ENCODE data around the gene EFHC1. TPM values are rescaled to one million over a fixed set of nuclear protein-coding genes. Genes with fewer than 3 reads are reported as not detected.

The EFHC1 gene
- polyA plus RNA-seq, 1 donor from 2014 or later = 173 TPM

DNA sequence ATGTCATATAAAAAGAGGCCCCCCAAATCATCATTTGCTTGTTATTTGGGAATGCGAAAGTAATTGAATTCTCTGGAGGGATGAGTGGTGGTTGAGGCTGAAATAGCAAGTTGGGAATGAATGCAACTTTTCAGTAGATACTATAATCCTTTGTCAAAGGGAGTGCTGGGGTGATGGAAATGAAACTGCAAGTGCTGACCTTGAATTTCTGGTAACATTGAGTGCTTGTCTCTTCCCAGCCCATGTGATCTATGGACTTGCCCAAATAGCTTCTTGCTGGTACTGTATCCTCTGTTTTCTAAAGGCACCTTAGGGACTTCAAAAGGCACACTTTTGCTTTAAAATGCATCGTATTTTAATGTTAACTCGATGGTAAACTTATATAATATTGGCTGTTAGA, 43.4 kb upstream of the EFHC1 start:
- Histone ChIP-seq H3K36me3 (ENCODE audit: insufficient read depth, low read length) (no peaks in the 10 kb centered on the region), H3K79me2 (replicated peaks; ENCODE audit: insufficient read depth, low read length) (no peaks in the 10 kb centered on the region), H3K27ac (ENCODE audit: low read length) (no peak overlapping the region), H3K9ac (ENCODE audit: low read length) (no peak overlapping the region), H3K4me3 (ENCODE audit: low read length) (no peak overlapping the region), H3K4me2 (ENCODE audit: low read length) (no peak overlapping the region), H3K9me2 (ENCODE audit: insufficient read depth, low read length) (no peaks in the 10 kb centered on the region), H2AFZ (ENCODE audit: low read depth, low read length) (no peak overlapping the region), H3K27me3 (ENCODE audit: insufficient read depth, low read depth, low read length) (no peaks in the 10 kb centered on the region), H3K9me3 (ENCODE audit: low read length) (no peaks in the 10 kb centered on the region), H3F3A (ENCODE audit: insufficient read depth, low read length, poor library complexity, severe bottlenecking) (no peaks in the 10 kb centered on the region), H4K20me1 (ENCODE audit: insufficient read depth) (no peaks in the 10 kb centered on the region)
- TF ChIP-seq MXI1 (conservative IDR thresholded peaks at IDR 0.05; ENCODE audit: poor library complexity, severe bottlenecking) (no peak), POLR2AphosphoS5 (IDR thresholded peaks at IDR 0.05) (no peak), EP300 (conservative IDR thresholded peaks at IDR 0.05; ENCODE audit: poor library complexity, severe bottlenecking) (no peak), RAD21 (conservative IDR thresholded peaks at IDR 0.05) (no peak), TAF1 (IDR thresholded peaks at IDR 0.05; ENCODE audit: low read depth) (no peak), EZH2 (IDR thresholded peaks at IDR 0.05; ENCODE audit: borderline replicate concordance, insufficient read depth, low read length, poor library complexity, severe bottlenecking) (no peak)

DNA sequence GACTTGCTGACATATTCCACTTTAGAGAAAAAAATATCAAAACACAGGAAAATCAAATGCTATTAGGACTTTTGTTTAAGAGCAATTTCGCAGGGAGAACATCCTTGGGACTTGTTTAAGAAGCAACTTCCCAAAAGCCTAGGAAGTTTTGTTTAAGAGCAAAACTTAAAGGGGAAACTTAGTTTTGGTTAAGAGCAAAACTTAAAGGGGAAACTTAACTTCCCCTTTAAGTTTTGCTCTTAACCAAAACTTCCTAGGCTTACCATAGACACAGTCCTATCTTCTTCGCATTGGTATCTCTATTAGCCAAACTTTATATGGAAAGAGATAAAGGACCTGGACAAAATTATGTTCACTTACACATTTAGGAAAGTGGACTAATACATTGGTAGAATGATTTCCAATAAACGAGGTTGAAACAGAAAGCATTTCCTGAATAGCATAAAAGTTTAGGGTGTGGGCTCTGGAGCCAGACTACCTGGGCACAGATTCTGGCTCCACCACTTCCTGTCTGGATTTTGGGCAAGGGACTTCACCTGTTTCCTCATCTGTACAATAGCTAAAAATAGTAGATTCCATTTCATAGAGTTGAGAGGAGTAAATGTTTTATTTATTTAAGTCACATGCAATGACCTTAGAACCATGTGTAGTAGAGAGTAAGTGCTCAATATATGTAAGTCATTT, 42.5 kb upstream of the EFHC1 start:
- no peaks in the 10 kb centered on the region for H3K36me3 ChIP-seq (ENCODE audit: insufficient read depth, low read length)
- no peaks in the 10 kb centered on the region for H4K20me1 ChIP-seq (ENCODE audit: insufficient read depth)
- no peak overlapping the region for H2AFZ ChIP-seq (ENCODE audit: low read depth, low read length)
- H3K9me2 ChIP-seq (ENCODE audit: insufficient read depth, low read length) = no peaks in the 10 kb centered on the region
- H3K9ac ChIP-seq (ENCODE audit: low read length) = no peak overlapping the region
- H3K4me2 ChIP-seq (ENCODE audit: low read length) = no peak overlapping the region
- H3K79me2 ChIP-seq (replicated peaks; ENCODE audit: insufficient read depth, low read length) = no peaks in the 10 kb centered on the region
- no peak overlapping the region for H3K27ac ChIP-seq (ENCODE audit: low read length)
- H3K27me3 ChIP-seq (ENCODE audit: insufficient read depth, low read depth, low read length) = no peaks in the 10 kb centered on the region
- H3K9me3 ChIP-seq (ENCODE audit: low read length) = no peaks in the 10 kb centered on the region
- TF ChIP-seq MXI1 (conservative IDR thresholded peaks at IDR 0.05; ENCODE audit: poor library complexity, severe bottlenecking) (no peak), SMC3 (conservative IDR thresholded peaks at IDR 0.05; ENCODE audit: poor library complexity) (no peak), EP300 (conservative IDR thresholded peaks at IDR 0.05; ENCODE audit: poor library complexity, severe bottlenecking) (no peak), EZH2 (IDR thresholded peaks at IDR 0.05; ENCODE audit: borderline replicate concordance, insufficient read depth, low read length, poor library complexity, severe bottlenecking) (no peak), POLR2AphosphoS5 (IDR thresholded peaks at IDR 0.05) (no peak), RAD21 (conservative IDR thresholded peaks at IDR 0.05) (no peak), TAF1 (IDR thresholded peaks at IDR 0.05; ENCODE audit: low read depth) (no peak)
- TF ChIP-seq, protein P1, sequence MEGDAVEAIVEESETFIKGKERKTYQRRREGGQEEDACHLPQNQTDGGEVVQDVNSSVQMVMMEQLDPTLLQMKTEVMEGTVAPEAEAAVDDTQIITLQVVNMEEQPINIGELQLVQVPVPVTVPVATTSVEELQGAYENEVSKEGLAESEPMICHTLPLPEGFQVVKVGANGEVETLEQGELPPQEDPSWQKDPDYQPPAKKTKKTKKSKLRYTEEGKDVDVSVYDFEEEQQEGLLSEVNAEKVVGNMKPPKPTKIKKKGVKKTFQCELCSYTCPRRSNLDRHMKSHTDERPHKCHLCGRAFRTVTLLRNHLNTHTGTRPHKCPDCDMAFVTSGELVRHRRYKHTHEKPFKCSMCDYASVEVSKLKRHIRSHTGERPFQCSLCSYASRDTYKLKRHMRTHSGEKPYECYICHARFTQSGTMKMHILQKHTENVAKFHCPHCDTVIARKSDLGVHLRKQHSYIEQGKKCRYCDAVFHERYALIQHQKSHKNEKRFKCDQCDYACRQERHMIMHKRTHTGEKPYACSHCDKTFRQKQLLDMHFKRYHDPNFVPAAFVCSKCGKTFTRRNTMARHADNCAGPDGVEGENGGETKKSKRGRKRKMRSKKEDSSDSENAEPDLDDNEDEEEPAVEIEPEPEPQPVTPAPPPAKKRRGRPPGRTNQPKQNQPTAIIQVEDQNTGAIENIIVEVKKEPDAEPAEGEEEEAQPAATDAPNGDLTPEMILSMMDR (IDR thresholded peaks at IDR 0.05; ENCODE audit: poor library complexity, severe bottlenecking) = no peak
- TF ChIP-seq, protein P2, sequence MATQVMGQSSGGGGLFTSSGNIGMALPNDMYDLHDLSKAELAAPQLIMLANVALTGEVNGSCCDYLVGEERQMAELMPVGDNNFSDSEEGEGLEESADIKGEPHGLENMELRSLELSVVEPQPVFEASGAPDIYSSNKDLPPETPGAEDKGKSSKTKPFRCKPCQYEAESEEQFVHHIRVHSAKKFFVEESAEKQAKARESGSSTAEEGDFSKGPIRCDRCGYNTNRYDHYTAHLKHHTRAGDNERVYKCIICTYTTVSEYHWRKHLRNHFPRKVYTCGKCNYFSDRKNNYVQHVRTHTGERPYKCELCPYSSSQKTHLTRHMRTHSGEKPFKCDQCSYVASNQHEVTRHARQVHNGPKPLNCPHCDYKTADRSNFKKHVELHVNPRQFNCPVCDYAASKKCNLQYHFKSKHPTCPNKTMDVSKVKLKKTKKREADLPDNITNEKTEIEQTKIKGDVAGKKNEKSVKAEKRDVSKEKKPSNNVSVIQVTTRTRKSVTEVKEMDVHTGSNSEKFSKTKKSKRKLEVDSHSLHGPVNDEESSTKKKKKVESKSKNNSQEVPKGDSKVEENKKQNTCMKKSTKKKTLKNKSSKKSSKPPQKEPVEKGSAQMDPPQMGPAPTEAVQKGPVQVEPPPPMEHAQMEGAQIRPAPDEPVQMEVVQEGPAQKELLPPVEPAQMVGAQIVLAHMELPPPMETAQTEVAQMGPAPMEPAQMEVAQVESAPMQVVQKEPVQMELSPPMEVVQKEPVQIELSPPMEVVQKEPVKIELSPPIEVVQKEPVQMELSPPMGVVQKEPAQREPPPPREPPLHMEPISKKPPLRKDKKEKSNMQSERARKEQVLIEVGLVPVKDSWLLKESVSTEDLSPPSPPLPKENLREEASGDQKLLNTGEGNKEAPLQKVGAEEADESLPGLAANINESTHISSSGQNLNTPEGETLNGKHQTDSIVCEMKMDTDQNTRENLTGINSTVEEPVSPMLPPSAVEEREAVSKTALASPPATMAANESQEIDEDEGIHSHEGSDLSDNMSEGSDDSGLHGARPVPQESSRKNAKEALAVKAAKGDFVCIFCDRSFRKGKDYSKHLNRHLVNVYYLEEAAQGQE (IDR thresholded peaks at IDR 0.05; ENCODE audit: borderline replicate concordance) = no peak
- no peak overlapping the region for H3K4me3 ChIP-seq (ENCODE audit: low read length)
- H3F3A ChIP-seq (ENCODE audit: insufficient read depth, low read length, poor library complexity, severe bottlenecking) = no peaks in the 10 kb centered on the region

Measured in neural cell (in vitro differentiated cells).